HEK293 (cell line): ENCODE measurements around the gene CCSER1.

Source experiments
- MYNN ChIP-seq: fragments of 450-650 bp; formaldehyde crosslinking; IDR thresholded peaks from 2 replicates; pipeline ENCODE4 v1.5.1; 2016; ENCODE audit warnings: missing biosample characterization, missing genetic modification characterization, borderline replicate concordance
- REPIN1 ChIP-seq: fragments of 450-650 bp; formaldehyde crosslinking; IDR thresholded peaks from 2 replicates; pipeline ENCODE4 v1.5.1; 2017; ENCODE audit warnings: missing biosample characterization, missing genetic modification characterization, low read depth
- YY1 ChIP-seq: fragments of 450-650 bp; formaldehyde crosslinking; IDR thresholded peaks from 2 replicates; pipeline ENCODE4 v1.5.1; 2018; ENCODE audit warnings: missing biosample characterization, missing genetic modification characterization
- ZBTB11 ChIP-seq: fragments of 450-650 bp; formaldehyde crosslinking; conservative IDR thresholded peaks from 2 replicates; pipeline ENCODE4 v1.5.1; 2016; ENCODE audit warnings: low read depth, missing biosample characterization, missing genetic modification characterization
- ZFP3 ChIP-seq: fragments of 450-650 bp; formaldehyde crosslinking; IDR thresholded peaks from 2 replicates; pipeline ENCODE4 v1.5.1; 2016; ENCODE audit warnings: low read depth, missing biosample characterization, missing genetic modification characterization
- ZFP69B ChIP-seq: fragments of 450-650 bp; formaldehyde crosslinking; IDR thresholded peaks from 2 replicates; pipeline ENCODE4 v1.5.1; 2016; ENCODE audit warnings: missing biosample characterization, missing genetic modification characterization
- ZNF561 ChIP-seq: fragments of 450-650 bp; IDR thresholded peaks from 2 replicates; pipeline ENCODE4 v1.5.1; 2018; ENCODE audit warnings: missing biosample characterization, missing genetic modification characterization, borderline replicate concordance
- ZNF658 ChIP-seq: fragments of 450-650 bp; formaldehyde crosslinking; IDR thresholded peaks from 2 replicates; pipeline ENCODE4; 2016; ENCODE audit warnings: missing biosample characterization, missing genetic modification characterization
- TF ChIP-seq, protein P1 (sequence below): fragments of 450-650 bp; formaldehyde crosslinking; IDR thresholded peaks from 2 replicates; pipeline ENCODE4 v1.5.1; 2016; ENCODE audit warnings: missing biosample characterization, missing genetic modification characterization
- TF ChIP-seq, protein P2 (sequence below): fragments of 450-650 bp; formaldehyde crosslinking; IDR thresholded peaks from 2 replicates; pipeline ENCODE4 v1.5.1; 2016; ENCODE audit warnings: missing biosample characterization, missing genetic modification characterization

GRCh38 chr4:90603540-90603939 lies 476.3 kb downstream of the CCSER1 start:
- TF ChIP-seq, protein P1, sequence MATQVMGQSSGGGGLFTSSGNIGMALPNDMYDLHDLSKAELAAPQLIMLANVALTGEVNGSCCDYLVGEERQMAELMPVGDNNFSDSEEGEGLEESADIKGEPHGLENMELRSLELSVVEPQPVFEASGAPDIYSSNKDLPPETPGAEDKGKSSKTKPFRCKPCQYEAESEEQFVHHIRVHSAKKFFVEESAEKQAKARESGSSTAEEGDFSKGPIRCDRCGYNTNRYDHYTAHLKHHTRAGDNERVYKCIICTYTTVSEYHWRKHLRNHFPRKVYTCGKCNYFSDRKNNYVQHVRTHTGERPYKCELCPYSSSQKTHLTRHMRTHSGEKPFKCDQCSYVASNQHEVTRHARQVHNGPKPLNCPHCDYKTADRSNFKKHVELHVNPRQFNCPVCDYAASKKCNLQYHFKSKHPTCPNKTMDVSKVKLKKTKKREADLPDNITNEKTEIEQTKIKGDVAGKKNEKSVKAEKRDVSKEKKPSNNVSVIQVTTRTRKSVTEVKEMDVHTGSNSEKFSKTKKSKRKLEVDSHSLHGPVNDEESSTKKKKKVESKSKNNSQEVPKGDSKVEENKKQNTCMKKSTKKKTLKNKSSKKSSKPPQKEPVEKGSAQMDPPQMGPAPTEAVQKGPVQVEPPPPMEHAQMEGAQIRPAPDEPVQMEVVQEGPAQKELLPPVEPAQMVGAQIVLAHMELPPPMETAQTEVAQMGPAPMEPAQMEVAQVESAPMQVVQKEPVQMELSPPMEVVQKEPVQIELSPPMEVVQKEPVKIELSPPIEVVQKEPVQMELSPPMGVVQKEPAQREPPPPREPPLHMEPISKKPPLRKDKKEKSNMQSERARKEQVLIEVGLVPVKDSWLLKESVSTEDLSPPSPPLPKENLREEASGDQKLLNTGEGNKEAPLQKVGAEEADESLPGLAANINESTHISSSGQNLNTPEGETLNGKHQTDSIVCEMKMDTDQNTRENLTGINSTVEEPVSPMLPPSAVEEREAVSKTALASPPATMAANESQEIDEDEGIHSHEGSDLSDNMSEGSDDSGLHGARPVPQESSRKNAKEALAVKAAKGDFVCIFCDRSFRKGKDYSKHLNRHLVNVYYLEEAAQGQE (tag by site-specific recombination): no peak
- TF ChIP-seq, protein P2, sequence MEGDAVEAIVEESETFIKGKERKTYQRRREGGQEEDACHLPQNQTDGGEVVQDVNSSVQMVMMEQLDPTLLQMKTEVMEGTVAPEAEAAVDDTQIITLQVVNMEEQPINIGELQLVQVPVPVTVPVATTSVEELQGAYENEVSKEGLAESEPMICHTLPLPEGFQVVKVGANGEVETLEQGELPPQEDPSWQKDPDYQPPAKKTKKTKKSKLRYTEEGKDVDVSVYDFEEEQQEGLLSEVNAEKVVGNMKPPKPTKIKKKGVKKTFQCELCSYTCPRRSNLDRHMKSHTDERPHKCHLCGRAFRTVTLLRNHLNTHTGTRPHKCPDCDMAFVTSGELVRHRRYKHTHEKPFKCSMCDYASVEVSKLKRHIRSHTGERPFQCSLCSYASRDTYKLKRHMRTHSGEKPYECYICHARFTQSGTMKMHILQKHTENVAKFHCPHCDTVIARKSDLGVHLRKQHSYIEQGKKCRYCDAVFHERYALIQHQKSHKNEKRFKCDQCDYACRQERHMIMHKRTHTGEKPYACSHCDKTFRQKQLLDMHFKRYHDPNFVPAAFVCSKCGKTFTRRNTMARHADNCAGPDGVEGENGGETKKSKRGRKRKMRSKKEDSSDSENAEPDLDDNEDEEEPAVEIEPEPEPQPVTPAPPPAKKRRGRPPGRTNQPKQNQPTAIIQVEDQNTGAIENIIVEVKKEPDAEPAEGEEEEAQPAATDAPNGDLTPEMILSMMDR (tag by site-specific recombination): no peak
- TF ChIP-seq ZFP3 (tag by site-specific recombination): no peak
- no peak for TF ChIP-seq ZNF561 (tag by site-specific recombination)
- TF ChIP-seq REPIN1: no peak
- TF ChIP-seq ZBTB11 (tag by site-specific recombination): no peak
- no peak for TF ChIP-seq ZFP69B (tag by site-specific recombination)
- TF ChIP-seq ZNF658 (tag by site-specific recombination): no peak
- TF ChIP-seq MYNN (tag by site-specific recombination): no peak
- no peak for TF ChIP-seq YY1 (tag by site-specific recombination)
